ELR (cell line): ENCODE results near the gene C17orf114.

Experiments
- DNase-seq: peaks from one replicate; pipeline ENCODE4 v3.0.0-alpha.2; 2015; ENCODE audit warnings: low read depth

The C17orf114 gene

DNA sequence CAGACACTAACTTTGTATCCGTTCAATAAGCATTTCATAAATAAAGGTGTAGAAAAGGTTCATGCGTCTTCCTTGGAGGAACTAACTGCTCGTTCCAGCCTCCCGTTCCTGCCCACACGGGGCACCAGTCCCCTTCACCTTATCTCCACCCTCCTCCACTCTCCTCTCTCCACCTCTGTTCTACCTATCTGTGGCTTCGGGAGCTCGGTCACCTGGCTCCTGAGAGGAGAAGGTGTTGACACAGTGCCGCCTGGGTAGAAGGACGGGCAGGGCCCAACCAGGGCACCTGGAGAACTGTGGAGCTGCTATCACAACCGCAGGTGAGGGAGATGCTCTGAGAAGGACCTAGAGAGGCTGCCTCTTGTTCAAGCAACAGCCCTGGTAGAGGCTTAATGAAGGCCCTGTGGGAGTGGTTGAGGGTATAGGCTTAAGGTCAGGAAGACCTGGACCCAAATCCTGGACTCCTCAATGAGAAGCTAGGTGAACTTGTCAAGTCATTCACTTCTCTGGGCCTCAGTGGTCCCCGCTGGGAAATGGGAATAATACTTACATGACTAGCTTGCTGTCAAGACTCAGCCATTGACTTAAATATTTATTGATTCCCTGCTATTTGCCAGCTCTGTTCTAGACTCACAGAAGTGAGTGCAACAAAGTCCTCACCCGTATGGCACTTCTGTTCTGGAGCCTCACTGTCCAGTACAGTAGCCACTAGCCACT lies 21.4 kb upstream of the C17orf114 start:
- no peak for DNase-seq

DNA sequence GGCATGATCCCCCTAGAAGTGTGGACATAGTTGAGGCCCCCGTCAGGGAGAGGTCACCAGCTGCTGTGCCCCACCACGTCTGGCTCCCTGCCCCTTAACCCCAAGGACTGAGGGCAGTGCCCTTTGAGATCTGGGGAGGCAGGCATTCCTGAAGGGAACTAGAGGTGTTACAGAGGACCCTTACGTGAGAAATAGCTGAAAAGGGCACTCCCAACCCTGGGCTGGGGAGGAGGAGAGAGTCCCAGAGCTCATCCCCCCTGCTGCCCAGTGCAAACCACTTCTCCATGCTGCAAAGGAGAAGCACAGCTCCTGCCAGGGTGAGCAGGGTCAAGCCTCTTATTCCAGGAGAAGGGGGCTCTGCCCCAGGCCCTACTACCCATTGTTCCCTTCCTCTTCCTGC lies 20.7 kb upstream of the C17orf114 start:
- DNase-seq, result no peak

DNA sequence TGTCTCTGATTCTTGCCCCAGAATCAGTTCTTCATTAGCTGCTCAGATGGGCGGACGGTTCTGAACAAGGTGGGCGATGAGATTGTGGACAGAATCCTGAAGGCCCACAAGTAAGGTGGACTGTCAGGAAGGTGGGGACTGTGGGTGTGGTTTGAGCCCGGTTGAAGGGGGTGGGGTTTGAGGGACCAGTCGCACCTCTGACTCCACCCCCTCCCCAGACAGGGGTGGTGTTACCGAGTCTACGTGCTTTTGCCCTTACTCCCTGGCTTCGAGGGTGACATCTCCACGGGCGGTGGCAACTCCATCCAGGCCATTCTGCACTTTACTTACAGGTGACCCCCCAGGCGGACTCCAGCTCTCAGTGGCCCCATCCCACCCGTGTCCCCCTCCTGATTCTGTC lies 16.1 kb upstream of the C17orf114 start:
- no peak for DNase-seq

DNA sequence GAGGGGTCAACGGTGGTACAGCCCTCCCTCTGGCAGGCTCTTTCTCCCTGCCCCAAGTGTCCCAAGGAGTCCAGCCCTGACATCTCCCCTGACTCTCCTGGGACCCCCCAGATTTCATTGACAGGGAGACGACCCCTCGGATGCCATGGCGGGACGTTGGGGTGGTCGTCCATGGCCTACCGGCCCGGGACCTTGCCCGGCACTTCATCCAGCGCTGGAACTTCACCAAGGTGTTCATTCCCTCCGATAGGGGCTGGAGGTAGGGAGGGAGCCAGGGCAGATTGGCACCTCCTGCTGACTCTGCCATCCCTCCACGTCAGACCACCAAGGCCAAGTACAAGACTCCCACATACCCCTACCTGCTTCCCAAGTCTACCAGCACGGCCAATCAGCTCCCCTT lies 14.7 kb upstream of the C17orf114 start:
- no peak for DNase-seq

DNA sequence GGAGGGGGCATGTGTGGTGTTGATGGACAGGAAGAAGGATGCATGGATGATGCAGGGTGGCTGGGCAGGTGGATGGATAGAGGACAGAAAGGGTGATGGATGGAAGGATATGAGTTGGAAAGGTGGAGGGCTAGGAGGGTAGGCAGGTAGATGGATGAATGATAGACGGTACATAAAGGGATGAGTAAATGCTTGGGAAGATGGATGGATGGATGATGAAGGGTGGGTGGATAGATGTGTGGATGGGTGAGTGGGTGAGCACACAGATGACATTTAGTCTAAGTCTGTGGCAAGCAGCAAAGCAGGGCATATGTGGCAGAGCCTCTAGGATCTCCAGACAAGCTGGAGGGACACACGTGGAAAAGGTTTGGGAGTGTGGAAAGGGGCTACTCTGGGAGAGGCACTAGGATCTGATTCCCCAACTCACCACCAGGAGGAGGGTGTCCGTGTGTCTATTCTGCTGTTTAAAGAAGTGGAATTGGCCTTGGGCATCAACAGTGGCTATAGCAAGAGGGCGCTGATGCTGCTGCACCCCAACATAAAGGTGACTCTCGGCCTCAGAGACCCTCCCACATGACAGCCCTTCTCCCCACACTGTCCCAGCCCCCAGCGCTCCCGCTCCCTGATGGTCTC lies 13.0 kb upstream of the C17orf114 start:
- peak; percentile 24 for DNase-seq

DNA sequence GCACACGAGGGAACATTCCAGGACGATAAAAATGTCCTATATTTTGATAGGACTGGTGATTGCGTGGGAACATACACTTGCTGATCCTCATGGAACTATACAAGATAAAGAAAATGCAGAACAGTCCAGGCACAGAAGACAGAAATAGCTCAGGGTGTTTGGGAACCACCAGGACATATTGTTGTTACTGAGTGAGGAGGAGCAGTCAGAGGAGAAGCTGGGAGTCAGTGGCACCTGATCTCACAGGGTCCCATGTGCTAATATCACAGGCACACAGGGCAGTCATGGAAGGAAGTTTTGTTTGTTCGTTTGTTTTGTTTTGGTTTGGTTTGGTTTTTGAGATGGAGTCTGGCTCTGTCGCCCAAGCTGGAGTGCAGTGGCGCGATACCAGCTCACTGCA lies 10.6 kb upstream of the C17orf114 start:
- no peak for DNase-seq

DNA sequence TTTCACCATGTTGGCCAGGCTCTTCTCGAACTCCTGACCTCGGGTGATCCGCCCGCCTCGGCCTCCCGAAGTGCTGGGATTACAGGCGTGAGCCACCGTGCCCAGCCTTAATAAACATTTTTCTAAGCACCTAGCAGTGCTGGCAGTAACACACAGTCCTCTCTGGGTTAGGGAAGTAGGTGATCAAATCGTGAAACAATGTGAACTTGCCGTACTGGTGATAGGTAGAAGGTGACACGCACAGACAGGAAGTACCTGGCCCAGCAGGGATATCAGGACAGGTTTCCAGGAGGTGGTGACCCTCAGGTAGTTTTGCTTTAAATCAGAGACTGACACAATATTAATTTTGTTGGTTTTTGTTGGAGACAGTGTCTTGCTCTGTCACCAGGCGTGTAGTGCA lies 9.3 kb upstream of the C17orf114 start:
- no peak for DNase-seq

DNA sequence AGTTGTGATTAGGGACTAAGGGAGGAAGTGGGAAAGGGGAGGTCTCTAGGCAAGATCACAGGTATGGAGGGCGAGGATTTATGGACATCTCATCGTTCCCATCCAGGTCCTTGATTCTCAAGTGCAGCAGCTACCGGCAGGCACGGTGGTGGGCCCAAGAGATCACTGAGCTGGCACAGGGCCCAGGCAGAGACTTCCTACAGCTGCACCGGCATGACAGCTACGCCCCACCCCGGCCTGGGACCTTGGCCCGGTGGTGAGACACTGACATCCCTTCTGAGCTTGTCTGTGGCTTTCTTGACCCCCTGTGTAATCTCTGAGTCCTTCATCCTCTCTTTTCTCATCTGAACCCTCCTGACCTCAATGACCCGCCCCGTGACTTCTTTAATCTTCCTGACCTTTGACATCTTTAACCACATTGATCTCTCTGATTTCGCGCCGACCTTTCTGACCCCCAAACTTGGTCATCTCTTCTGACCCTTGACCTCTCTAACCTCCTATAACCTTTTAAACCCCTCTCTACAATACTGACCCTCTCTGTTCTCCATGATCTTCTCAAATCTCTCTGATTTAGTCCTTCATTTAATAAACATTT lies 8.7 kb upstream of the C17orf114 start:
- DNase-seq, result no peak

DNA sequence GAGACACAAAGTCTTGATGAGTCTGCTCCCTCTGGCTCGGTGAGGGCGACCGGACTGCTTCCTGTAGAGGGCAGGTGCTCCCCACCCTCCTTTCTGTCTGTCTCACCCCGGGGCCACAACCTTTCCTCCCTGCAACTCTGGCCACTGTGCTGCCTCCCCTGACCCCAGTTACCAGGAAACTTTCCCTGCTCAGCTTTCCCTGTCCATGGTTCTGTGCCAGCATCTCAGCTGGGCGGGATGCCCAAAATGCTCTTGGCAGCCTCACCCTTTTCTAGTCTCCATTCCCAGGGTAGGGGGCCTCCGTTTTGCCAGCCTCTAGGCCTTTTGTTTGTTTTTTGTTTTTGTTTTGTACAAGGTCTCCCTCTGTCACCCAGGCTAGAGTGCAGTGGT lies 6.2 kb upstream of the C17orf114 start:
- DNase-seq, result no peak

DNA sequence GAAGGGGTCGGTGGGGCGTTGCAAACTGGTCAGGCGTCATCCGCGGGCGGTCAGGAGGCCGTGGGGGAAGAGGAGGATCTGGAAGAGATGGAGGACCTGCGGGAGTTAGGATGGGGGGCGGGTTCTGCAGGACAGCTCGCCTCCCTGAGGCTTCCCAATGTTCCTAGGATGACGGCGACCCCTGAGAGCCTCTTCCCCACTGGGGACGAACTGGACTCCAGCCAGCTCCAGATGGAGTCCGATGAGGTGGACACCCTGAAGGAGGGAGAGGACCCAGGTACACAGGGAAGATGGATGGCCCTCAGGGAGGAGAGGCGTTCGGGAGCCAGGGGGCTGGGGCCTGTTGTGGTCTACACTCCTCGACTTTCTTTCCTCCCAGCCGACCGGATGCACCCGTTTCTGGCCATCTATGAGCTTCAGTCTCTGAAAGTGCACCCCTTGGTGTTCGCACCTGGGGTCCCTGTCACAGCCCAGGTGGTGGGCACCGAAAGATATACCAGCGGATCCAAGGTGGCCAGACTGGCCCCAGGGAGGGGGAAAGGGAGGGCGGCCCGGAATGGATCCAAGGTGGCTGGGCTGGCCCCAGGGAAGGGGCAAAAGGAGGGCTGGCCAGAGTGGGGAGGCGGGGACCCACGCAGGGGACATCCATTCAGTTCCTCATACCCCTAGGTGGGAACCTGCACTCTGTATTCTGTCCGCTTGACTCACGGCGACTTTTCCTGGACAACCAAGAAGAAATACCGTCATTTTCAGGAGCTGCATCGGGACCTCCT lies 5.7 kb upstream of the C17orf114 start:
- DNase-seq, result peak; percentile 28

DNA sequence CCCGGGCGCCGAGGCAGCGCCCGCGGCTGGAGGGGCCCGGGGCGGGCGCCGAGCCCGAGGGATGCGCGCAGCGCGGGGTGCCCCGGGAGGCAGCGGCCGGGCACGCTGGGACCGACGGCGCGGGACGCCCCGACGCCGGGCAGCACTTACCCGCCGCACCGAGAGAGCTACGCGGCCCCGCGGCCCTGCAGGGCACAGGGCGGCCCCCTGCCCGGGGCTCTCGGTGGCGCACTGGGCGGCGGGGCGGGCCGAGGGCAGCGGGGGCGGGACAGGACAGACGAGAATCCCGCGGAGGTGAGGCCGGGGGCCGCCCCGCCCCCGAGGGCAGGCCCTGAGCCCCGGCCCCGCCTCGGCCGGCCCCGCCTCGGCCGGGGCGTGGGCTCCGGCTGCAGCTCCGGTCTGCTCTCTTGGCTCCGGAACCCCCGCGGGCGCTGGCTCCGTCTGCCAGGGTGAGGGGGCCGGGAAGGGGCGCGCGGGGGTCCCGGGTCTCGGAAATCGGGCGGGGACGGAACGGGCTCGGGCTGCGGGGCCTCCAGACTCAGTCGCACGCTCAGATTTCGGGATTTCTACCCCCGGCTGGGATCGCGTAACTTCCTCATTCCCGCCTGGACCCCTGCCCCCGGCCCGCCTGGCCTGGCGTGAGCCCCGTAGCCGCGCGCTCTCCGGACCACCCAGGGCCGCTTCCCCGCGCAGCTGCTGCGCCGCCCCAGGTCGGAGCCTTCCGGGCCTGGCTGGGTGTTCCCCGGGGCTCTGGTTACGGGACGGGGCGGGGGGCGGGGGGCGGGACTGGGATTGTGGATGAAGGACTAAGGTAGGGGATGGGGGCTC lies 4.9 kb upstream of the C17orf114 start, which contains the start of gene PLD2:
TSS of gene PLD2 (plus strand) at position 376 of the 828 bp plus-strand sequence. CDS start 621 bp downstream, outside the sequence.
- DNase-seq, result peak; percentile 88

DNA sequence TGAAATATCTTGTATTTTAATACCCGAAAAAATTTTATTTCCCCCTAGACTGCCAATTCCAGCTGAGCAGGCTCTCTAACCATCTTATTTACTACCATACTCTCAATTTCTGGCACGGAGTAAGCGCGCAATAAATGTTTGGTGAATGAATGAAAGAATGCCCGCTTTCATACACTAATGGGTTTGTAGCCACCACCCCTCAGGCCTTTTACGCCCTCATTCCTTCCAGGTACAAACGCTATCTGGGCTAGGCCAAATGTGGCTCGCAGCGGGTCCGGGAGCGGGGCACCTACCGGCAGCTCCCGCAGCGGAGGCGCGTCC lies 4.3 kb upstream of the C17orf114 start:
- DNase-seq, result peak; percentile 42

DNA sequence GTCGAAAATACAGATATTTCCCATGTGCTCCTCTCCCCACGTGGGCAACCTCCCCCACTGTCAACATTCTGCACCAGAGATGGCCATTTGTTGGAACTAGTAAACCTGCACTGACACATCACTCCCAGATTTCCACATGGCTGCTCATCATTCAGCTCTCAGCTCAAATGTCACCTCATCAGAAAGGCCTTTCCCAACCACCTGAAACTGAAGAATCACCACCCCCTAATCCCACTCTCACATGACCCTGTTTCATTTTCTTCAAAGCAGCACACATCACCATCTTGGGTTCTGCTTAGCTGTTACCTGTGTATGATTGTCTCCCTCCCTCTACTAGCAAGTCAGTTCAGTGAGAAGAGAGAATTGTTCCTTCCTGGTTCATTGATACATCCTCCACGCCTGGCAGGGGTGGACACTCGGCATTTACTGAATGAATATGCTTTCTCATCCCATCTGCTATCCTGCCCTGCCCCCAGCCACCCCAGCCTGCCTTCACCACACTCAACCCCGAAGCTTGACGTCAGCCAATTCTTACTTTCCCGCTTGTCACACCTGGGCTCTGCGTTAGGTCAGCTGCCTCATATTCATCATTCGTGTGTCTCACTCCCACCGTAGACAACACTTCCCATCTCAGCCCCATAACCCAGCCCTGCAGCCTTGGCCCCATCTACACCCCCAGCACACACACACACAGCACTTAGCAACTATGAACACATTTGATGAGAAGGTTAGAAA lies 1.5 kb downstream of the C17orf114 start:
- DNase-seq, result no peak

DNA sequence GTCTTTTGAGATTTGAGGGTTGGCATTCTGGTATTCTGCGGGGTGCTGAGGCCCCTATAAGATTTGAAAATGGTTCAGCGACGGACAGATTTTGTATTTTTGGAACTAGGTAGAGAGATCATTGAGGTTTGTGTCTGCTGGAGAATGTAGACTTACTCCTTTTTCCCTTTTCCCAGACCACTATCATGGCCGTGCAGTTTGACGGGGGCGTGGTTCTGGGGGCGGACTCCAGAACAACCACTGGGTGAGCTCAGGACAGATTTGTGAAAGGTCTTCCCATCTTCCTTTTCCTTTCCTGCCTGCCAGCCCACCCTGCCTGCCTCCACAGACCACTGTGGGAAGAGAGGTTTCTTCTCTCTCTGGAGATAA lies 5.6 kb downstream of the C17orf114 start:
- peak; percentile 70 for DNase-seq

DNA sequence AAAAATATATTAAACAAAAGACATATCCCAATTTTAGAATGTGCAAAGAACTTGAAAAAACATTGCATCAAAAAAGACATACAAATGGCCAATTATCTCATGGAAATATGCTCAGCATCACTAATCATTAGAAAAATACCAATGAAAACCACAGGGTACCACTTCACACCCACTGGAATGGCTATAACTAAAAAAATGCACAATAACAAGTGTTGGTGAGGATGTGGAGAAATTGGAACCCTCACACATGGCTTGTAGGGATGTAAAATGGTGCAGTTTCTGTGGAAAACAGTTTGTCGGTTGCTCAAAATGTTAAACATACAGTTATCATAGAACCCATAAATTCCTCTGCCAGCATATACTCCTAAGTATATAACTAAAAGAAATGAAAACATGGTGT lies 7.0 kb downstream of the C17orf114 start:
- DNase-seq, result no peak

DNA sequence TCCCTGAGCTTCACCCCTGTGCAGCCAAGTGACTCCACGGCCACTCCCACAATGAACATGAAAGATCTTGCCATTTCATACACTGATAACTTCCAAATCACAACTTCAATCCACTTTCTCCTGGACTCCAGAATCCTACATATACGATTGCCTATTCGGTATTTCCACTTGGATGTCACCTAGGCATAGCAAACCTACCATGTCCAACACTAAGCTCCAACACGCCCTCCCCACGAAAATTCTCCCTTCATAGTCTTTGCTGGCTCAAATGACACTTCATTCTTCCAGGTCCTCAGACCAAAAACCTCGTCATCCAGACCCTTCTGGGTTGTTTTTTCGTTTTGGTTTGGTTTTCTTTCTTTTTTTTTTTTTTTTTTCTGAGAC lies 11.4 kb downstream of the C17orf114 start:
- DNase-seq, result no peak

DNA sequence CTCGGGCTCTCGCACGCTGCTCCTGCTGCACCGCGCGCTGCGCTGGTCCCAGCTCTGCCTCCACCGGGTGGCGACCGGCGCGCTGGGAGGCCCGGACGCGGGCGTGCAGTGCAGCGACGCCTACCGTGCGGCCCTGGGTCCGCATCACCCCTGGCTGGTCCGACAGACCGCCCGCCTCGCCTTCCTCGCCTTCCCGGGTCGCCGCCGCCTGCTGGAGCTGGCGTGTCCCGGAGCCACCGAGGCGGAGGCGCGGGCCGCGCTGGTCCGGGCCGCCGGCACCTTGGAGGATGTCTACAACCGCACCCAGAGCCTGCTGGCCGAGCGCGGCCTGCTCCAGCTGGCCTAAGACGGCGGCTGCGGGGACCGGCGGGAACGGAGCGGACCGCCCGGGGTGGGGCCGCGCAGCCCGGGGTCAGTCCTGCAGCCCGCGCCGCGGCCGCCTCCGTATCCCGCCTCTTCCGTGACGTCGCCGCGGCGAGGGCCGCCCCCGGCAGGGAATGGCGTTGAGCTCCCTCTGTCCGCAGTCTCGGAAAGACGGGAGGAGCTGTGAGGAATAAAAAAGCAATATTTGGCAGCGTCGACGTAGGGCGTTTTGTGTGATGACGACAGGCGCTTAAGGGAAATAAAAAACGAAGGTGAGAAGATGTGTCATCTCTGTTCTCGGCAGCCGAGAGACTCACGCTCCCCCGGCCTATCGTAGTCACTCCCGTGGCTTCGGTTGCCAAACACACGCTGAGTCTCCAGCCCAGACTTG lies 12.0 kb downstream of the C17orf114 start:
- DNase-seq, result peak; percentile 97

DNA sequence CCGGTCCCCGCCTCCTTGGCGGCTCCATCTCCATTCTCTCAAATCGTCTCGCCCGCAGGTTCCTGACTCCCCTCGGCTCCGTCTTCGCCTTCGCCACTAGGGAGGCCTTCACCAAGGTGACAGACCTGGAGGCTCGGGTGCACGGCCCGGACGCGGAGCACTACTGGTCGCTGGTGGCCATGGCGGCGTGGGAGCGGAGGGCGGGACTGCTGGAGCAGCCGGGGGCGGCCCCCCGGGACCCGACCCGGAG lies 12.5 kb downstream of the C17orf114 start:
- DNase-seq, result no peak

DNA sequence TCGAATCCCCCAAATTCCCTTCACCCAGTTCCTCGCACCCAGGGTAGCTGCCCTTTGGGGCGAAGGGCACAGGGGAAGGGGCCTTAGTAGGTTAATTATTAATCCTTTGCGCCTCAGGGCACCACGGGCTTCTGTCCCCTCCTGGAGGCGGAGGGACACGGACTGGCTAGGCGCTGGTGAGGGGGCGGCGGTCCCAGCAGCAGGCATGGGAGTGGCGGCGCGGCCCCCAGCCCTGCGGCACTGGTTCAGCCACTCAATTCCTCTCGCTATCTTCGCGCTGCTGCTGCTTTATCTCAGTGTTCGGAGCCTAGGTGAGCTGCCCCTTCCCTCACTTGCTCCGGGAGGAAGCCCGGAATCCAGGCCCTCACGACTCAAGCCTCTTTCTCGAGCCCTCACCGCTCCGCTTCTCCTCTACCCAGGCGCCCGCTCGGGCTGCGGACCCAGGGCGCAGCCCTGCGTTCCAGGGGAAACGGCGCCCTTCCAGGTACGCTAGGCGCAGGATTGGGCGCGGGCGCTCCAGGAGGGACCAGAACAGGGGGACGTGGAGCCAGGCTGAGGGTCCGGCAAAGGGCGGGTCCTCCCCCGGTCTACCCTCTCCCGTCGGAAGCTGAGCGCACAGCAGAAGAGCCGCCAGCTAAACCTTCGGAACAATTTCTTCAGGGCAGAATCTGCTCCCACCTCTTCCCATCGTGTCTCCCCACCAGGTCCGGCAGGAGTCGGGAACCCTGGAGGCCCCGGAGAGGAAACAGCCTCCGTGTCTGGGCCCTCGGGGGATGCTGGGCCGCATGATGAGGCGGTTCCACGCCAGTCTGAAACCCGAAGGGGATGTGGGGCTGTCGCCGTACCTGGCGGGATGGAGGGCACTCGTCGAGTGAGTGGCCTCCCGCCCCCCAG lies 13.1 kb downstream of the C17orf114 start, which contains the start of gene GLTPD2:
TSS of gene GLTPD2 (plus strand) at position 158 of the 894 bp plus-strand sequence. CDS start at position 206, 48 bp downstream.
- no peak for DNase-seq
